A673 (cell line): ENCODE measurements around the gene INHBB.

Experiments used
- EZH2 ChIP-seq: fragments of 200-600 bp; sonication (generic); IDR thresholded peaks from 2 replicates; pipeline ENCODE4 v1.6.1; 2017; ENCODE audit warnings: borderline replicate concordance, low read depth, mild to moderate bottlenecking, mixed read lengths, antibody characterized with exemption, low read length; ENCODE audit not compliant: poor library complexity, severe bottlenecking
- TF ChIP-seq, protein P1 (sequence below): fragments of 300-800, 200-600 bp; sonication (generic); conservative IDR thresholded peaks from 2 replicates; pipeline ENCODE4 v1.5.1; 2017; ENCODE audit warnings: low read depth, mild to moderate bottlenecking, antibody characterized with exemption, low read length, moderate library complexity, mixed read lengths

DNA sequence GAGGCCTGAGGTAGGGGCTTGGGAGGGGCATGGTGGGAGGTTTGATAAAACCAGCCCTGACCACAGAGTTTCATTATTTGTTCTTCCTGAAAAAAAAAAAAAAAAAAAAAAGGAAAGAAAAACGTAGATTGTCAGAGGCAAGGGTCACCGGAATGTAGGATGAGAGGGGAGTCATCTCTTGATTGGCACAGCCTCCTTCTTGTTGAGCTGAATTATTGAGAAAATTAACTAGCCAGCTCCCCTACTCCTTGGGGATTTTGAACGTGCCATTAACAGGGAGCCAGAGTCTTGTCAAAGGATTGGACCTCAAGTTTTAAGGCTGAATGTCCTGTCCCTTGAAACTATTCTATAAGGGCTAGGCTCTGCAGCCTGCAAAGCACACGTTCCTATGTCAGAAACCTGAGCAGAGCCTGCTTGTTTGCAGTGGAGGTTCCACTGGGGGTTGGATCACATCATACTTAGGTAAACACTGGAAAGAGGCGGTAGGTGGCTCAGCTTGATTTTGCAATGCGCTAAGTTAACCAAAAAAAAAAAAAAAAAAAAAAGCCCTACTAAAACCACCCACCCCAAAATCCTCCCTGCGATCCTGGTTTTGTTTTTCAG lies 2.3 kb downstream of the INHBB start:
- TF ChIP-seq, protein P1, sequence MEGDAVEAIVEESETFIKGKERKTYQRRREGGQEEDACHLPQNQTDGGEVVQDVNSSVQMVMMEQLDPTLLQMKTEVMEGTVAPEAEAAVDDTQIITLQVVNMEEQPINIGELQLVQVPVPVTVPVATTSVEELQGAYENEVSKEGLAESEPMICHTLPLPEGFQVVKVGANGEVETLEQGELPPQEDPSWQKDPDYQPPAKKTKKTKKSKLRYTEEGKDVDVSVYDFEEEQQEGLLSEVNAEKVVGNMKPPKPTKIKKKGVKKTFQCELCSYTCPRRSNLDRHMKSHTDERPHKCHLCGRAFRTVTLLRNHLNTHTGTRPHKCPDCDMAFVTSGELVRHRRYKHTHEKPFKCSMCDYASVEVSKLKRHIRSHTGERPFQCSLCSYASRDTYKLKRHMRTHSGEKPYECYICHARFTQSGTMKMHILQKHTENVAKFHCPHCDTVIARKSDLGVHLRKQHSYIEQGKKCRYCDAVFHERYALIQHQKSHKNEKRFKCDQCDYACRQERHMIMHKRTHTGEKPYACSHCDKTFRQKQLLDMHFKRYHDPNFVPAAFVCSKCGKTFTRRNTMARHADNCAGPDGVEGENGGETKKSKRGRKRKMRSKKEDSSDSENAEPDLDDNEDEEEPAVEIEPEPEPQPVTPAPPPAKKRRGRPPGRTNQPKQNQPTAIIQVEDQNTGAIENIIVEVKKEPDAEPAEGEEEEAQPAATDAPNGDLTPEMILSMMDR: no peak
- TF ChIP-seq EZH2: no peak
